Panc1 (cell line): ENCODE measurements around the gene DAB2IP.

ENCODE experiments used
- CTCF ChIP-seq: fragments of 450-650 bp; IDR thresholded peaks from 2 replicates; pipeline ENCODE4 v1.5.1; 2017; ENCODE audit warnings: mild to moderate bottlenecking
- POLR2AphosphoS5 ChIP-seq: IDR thresholded peaks from 2 replicates; pipeline ENCODE4 v1.6.1; 2012; ENCODE audit warnings: mild to moderate bottlenecking, low read depth, low read length, moderate library complexity
- SIN3A ChIP-seq: IDR thresholded peaks from 2 replicates; pipeline ENCODE4 v1.6.1; 2012; ENCODE audit warnings: low read depth, mild to moderate bottlenecking, low read length, moderate library complexity, borderline replicate concordance; ENCODE audit not compliant: insufficient read depth

GRCh38 chr9:121711281-121711680 is 59.8 kb downstream of the DAB2IP start:
- TF ChIP-seq CTCF (no peak), POLR2AphosphoS5 (no peak), SIN3A (no peak)
